Neural cell (in vitro differentiated cells): ENCODE results near the gene EVA1B. TPM values are rescaled to one million over a fixed set of nuclear protein-coding genes. Genes with fewer than 3 reads are reported as not detected.

Experiments used
- H2AFZ ChIP-seq: fragments of 200-600, 300-800 bp; sonication (generic), shearing (Covaris generic); 2 replicates; pipeline ENCODE4 v1.6.0; 2014; ENCODE audit warnings: low read depth, mild to moderate bottlenecking, antibody characterized with exemption, low read length, moderate library complexity
- H3F3A ChIP-seq: fragments of 200-600 bp; shearing (Covaris generic); 2 replicates; pipeline ENCODE4 v1.6.1; 2016; ENCODE audit warnings: mild to moderate bottlenecking, moderate library complexity, mixed read lengths, antibody characterized with exemption, low read length; ENCODE audit not compliant: insufficient read depth, poor library complexity, severe bottlenecking
- H3K27ac ChIP-seq: fragments of 200-600, 300-800 bp; sonication (generic), shearing (Covaris generic); 2 replicates; pipeline ENCODE4 v1.5.1; 2014; ENCODE audit warnings: mild to moderate bottlenecking, low read length, moderate library complexity
- H3K27me3 ChIP-seq: fragments of 300-800, 200-600 bp; sonication (generic), shearing (Covaris generic); 2 replicates; pipeline ENCODE4 v1.6.0; 2014; ENCODE audit warnings: mild to moderate bottlenecking, low read depth, low read length, moderate library complexity; ENCODE audit not compliant: insufficient read depth
- H3K36me3 ChIP-seq: fragments of 300-800, 200-600 bp; sonication (generic), shearing (Covaris generic); 2 replicates; pipeline ENCODE4 v1.5.1; 2014; ENCODE audit warnings: mild to moderate bottlenecking, antibody characterized with exemption, low read length, moderate library complexity; ENCODE audit not compliant: insufficient read depth
- H3K4me2 ChIP-seq: fragments of 300-800, 200-600 bp; sonication (generic), shearing (Covaris generic); 2 replicates; pipeline ENCODE4 v1.6.0; 2014; ENCODE audit warnings: mild to moderate bottlenecking, low read length
- H3K4me3 ChIP-seq: fragments of 300-800, 200-600 bp; sonication (generic), shearing (Covaris generic); 2 replicates; pipeline ENCODE4 v1.5.1; 2014; ENCODE audit warnings: mild to moderate bottlenecking, low read length, moderate library complexity
- H3K79me2 ChIP-seq: fragments of 200-600 bp; shearing (Covaris generic); replicated peaks from 2 replicates; pipeline ENCODE4 v1.6.0; 2014; ENCODE audit warnings: mild to moderate bottlenecking, low read length, moderate library complexity; ENCODE audit not compliant: insufficient read depth
- H3K9ac ChIP-seq: fragments of 300-800, 200-600 bp; sonication (generic), shearing (Covaris generic); 2 replicates; pipeline ENCODE4 v1.6.1; 2016; ENCODE audit warnings: mild to moderate bottlenecking, low read length, mixed read lengths
- H3K9me2 ChIP-seq: fragments of 200-600 bp; shearing (Covaris generic); 2 replicates; pipeline ENCODE4 v1.6.1; 2016; ENCODE audit warnings: mild to moderate bottlenecking, low read length, mixed read lengths; ENCODE audit not compliant: insufficient read depth
- H3K9me3 ChIP-seq: fragments of 200-600, 300-800 bp; sonication (generic), shearing (Covaris generic); 2 replicates; pipeline ENCODE4 v1.6.1; 2016; ENCODE audit warnings: mild to moderate bottlenecking, mixed run types, low read length, moderate library complexity, mixed read lengths
- H4K20me1 ChIP-seq: fragments of 200-600 bp; shearing (Covaris generic); 2 replicates; pipeline ENCODE4 v1.6.1; 2016; ENCODE audit warnings: mild to moderate bottlenecking, mixed run types; ENCODE audit not compliant: insufficient read depth
- EP300 ChIP-seq: fragments of 450-650 bp; conservative IDR thresholded peaks from 2 replicates; pipeline ENCODE4 v1.6.1; 2014; ENCODE audit warnings: antibody characterized with exemption, mild to moderate bottlenecking, moderate library complexity; ENCODE audit not compliant: poor library complexity, severe bottlenecking
- EZH2 ChIP-seq: fragments of 200-600, 300-800 bp; shearing (Covaris generic), sonication (generic); IDR thresholded peaks from 2 replicates; pipeline ENCODE4 v1.6.1; 2014; ENCODE audit warnings: antibody characterized with exemption, low read length, borderline replicate concordance, mild to moderate bottlenecking; ENCODE audit not compliant: insufficient read depth, poor library complexity, severe bottlenecking
- MXI1 ChIP-seq: fragments of 450-650 bp; conservative IDR thresholded peaks from 2 replicates; pipeline ENCODE4 v1.6.1; 2014; ENCODE audit warnings: antibody characterized with exemption, mild to moderate bottlenecking; ENCODE audit not compliant: poor library complexity, severe bottlenecking
- POLR2AphosphoS5 ChIP-seq: IDR thresholded peaks from 2 replicates; pipeline ENCODE4 v1.6.1; 2012
- RAD21 ChIP-seq: fragments of 450-650 bp; conservative IDR thresholded peaks from 2 replicates; pipeline ENCODE4 v1.6.1; 2014; ENCODE audit warnings: antibody characterized with exemption, mild to moderate bottlenecking, moderate library complexity
- SMC3 ChIP-seq: fragments of 450-650 bp; conservative IDR thresholded peaks from 2 replicates; pipeline ENCODE4 v1.6.1; 2014; ENCODE audit warnings: antibody characterized with exemption, mild to moderate bottlenecking, moderate library complexity; ENCODE audit not compliant: poor library complexity
- TAF1 ChIP-seq: IDR thresholded peaks from 2 replicates; pipeline ENCODE4 v1.6.1; 2012; ENCODE audit warnings: low read depth
- polyA plus RNA-seq: library from polyadenylated mRNA; depleted of rRNA; stranded (reverse); fragments of >200 nt; gene quantifications from 2 replicates; pipeline ENCODE4 v1.2.3, GENCODE V29; 2014
- TF ChIP-seq, protein P1 (sequence below): IDR thresholded peaks from 2 replicates; pipeline ENCODE4 v1.6.1; 2012; ENCODE audit warnings: borderline replicate concordance
- TF ChIP-seq, protein P2 (sequence below): fragments of 450-650 bp; IDR thresholded peaks from 2 replicates; pipeline ENCODE4 v1.5.1; 2014; ENCODE audit warnings: antibody characterized with exemption, mild to moderate bottlenecking, moderate library complexity; ENCODE audit not compliant: poor library complexity, severe bottlenecking

Gene EVA1B
- polyA plus RNA-seq, 1 donor from 2014 or later, result 0.25 TPM

DNA sequence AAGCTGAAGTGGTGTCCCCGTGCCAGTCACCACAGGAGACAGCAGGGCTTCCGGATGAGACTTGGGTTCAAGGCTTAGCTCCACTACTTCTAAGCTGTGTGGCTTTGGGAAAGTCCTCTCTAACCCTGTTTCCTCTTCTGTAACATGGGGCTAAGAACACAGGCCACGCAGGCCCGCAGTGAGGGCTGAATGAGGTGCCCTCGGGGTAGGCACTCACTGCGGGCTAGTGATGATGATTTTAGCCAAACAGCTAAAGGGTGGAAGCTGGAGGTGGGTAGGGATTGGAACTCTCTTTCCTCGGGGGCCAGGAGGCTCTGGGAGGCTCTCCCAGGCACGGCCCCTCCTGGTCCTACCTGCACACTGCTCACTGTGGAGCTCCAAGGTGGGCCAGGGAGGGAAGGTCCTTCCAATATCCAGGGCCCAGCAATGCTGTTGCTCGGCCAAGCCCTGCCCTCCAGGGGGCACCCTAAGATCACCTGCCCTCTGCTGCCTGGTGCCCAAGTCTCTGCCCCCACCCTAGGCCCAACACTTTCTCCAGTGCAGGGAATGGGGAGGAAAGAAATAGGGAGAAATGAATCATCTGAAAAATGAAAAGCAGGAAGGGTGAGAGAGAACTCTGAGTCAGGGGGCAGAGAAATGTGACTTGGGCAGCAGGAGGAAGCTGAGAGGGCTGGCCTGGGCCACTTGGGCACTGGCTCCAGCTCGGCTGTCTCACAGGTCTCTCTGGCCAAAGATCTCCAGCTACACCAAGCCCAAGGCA lies 19.2 kb upstream of the EVA1B start:
- H2AFZ ChIP-seq, result no peak overlapping the region

DNA sequence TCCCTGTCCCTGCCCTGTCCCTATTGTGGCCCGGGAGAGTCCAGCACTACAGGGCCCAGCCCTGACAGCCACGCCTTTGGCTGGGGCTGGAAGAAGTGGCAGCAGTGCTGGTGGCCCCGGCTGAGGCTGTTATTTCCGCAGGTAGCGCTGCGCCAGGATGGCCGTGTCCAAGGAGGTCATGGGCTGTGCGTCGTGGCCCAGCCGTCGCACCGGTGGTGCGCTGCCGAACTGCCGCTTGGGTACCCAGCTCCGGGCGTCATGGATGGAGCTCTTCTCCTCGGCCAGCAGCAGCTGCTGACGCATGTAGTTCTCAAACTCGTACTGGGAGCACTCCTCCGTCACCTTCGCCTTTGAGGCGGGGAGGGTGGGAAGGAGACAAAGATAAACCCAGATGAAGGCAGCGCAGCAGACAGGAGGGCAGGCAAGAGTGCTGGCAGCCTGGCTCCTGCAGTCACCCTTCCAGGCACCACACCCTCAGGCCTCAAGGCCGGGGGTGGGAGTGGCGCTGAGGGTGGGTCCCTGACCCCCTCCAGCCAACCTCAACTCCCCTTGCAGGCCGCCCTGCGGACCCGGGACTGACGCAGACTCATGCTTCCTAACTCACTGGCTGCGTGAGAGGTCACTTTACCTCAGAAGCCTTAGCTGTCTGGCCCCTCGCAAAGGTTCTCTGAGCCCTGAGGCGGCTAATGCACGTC lies 18.3 kb upstream of the EVA1B start:
- Histone ChIP-seq H3K9me3 (no peaks in the 10 kb centered on the region), H3K27me3 (no peaks in the 10 kb centered on the region), H3K36me3 (peaks cover 5% of the 10 kb centered on the region), H3K9ac (no peak overlapping the region), H4K20me1 (no peaks in the 10 kb centered on the region), H3F3A (no peaks in the 10 kb centered on the region), H3K4me2 (no peak overlapping the region), H2AFZ (no peak overlapping the region), H3K9me2 (no peaks in the 10 kb centered on the region), H3K79me2 (no peaks in the 10 kb centered on the region), H3K4me3 (no peak overlapping the region), H3K27ac (no peak overlapping the region)
- TF ChIP-seq MXI1, result no peak
- TF ChIP-seq, protein P1, sequence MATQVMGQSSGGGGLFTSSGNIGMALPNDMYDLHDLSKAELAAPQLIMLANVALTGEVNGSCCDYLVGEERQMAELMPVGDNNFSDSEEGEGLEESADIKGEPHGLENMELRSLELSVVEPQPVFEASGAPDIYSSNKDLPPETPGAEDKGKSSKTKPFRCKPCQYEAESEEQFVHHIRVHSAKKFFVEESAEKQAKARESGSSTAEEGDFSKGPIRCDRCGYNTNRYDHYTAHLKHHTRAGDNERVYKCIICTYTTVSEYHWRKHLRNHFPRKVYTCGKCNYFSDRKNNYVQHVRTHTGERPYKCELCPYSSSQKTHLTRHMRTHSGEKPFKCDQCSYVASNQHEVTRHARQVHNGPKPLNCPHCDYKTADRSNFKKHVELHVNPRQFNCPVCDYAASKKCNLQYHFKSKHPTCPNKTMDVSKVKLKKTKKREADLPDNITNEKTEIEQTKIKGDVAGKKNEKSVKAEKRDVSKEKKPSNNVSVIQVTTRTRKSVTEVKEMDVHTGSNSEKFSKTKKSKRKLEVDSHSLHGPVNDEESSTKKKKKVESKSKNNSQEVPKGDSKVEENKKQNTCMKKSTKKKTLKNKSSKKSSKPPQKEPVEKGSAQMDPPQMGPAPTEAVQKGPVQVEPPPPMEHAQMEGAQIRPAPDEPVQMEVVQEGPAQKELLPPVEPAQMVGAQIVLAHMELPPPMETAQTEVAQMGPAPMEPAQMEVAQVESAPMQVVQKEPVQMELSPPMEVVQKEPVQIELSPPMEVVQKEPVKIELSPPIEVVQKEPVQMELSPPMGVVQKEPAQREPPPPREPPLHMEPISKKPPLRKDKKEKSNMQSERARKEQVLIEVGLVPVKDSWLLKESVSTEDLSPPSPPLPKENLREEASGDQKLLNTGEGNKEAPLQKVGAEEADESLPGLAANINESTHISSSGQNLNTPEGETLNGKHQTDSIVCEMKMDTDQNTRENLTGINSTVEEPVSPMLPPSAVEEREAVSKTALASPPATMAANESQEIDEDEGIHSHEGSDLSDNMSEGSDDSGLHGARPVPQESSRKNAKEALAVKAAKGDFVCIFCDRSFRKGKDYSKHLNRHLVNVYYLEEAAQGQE, result no peak
- TF ChIP-seq SMC3, result no peak
- no peak for TF ChIP-seq POLR2AphosphoS5
- TF ChIP-seq EP300, result no peak
- TF ChIP-seq RAD21, result no peak
- TF ChIP-seq EZH2, result no peak
- no peak for TF ChIP-seq TAF1
- TF ChIP-seq, protein P2, sequence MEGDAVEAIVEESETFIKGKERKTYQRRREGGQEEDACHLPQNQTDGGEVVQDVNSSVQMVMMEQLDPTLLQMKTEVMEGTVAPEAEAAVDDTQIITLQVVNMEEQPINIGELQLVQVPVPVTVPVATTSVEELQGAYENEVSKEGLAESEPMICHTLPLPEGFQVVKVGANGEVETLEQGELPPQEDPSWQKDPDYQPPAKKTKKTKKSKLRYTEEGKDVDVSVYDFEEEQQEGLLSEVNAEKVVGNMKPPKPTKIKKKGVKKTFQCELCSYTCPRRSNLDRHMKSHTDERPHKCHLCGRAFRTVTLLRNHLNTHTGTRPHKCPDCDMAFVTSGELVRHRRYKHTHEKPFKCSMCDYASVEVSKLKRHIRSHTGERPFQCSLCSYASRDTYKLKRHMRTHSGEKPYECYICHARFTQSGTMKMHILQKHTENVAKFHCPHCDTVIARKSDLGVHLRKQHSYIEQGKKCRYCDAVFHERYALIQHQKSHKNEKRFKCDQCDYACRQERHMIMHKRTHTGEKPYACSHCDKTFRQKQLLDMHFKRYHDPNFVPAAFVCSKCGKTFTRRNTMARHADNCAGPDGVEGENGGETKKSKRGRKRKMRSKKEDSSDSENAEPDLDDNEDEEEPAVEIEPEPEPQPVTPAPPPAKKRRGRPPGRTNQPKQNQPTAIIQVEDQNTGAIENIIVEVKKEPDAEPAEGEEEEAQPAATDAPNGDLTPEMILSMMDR, result no peak

More for the DNA sequence above, 19.2 kb upstream of the EVA1B start:
- no peaks in the 10 kb centered on the region for H3K9me2 ChIP-seq
- no peak overlapping the region for H3K27ac ChIP-seq
- H3F3A ChIP-seq, result no peaks in the 10 kb centered on the region
- H3K9me3 ChIP-seq, result no peaks in the 10 kb centered on the region
- H3K36me3 ChIP-seq, result peaks cover 5% of the 10 kb centered on the region
- H3K4me2 ChIP-seq, result no peak overlapping the region
- no peak overlapping the region for H3K9ac ChIP-seq
- H4K20me1 ChIP-seq, result no peaks in the 10 kb centered on the region
- H3K79me2 ChIP-seq, result no peaks in the 10 kb centered on the region
- TF ChIP-seq POLR2AphosphoS5 (no peak), RAD21 (no peak), TAF1 (no peak), MXI1 (no peak)
- H3K4me3 ChIP-seq, result no peak overlapping the region
- H3K27me3 ChIP-seq, result no peaks in the 10 kb centered on the region
